ENCODE data around the gene WDR35. TPM values are rescaled to one million over a fixed set of nuclear protein-coding genes. Genes with fewer than 3 reads are reported as not detected.

WDR35 gene
- total RNA-seq, 1 donor from 2014 or later, result 15.0 TPM

GRCh38 chr2:20023688-20024087 lies 33.8 kb upstream of the WDR35 start:
- Mint-ChIP-seq H3K4me3 (no peak overlapping the region), H3K9me3 (peaks cover 9% of the 10 kb centered on the region), H3K4me1 (ENCODE audit: unreplicated experiment) (no peaks in the 10 kb centered on the region), H3K27me3 (no peaks in the 10 kb centered on the region), H3K36me3 (peaks cover 24% of the 10 kb centered on the region), H3K27ac (no peak overlapping the region)
- DNase-seq (ENCODE audit: extremely low spot score, unreplicated experiment), result no peak
- no peak for TF ChIP-seq CTCF (conservative IDR thresholded peaks at IDR 0.05)

- no peak for TF ChIP-seq CTCF (conservative IDR thresholded peaks at IDR 0.05)
- no peaks in the 10 kb centered on the region for H3K4me1 Mint-ChIP-seq (ENCODE audit: unreplicated experiment)
- peaks cover 10% of the 10 kb centered on the region for H3K36me3 Mint-ChIP-seq
- H3K27me3 Mint-ChIP-seq, result no peaks in the 10 kb centered on the region
- no peak for DNase-seq (ENCODE audit: extremely low spot score, unreplicated experiment)
- H3K27ac Mint-ChIP-seq, result no peak overlapping the region
- peaks cover 9% of the 10 kb centered on the region for H3K9me3 Mint-ChIP-seq
- H3K4me3 Mint-ChIP-seq, result no peak overlapping the region
These were observed 31.6 kb upstream of the WDR35 start for GRCh38 chr2:20021405-20022009.

- H3K27ac Mint-ChIP-seq, result no peak overlapping the region
- peaks cover 10% of the 10 kb centered on the region for H3K36me3 Mint-ChIP-seq
- peaks cover 3% of the 10 kb centered on the region for H3K27me3 Mint-ChIP-seq
- no peak for TF ChIP-seq CTCF (conservative IDR thresholded peaks at IDR 0.05)
- H3K9me3 Mint-ChIP-seq, result peaks cover 11% of the 10 kb centered on the region
- no peak for DNase-seq (ENCODE audit: extremely low spot score, unreplicated experiment)
- H3K4me3 Mint-ChIP-seq, result no peak overlapping the region
- no peaks in the 10 kb centered on the region for H3K4me1 Mint-ChIP-seq (ENCODE audit: unreplicated experiment)
These were observed 29.8 kb upstream of the WDR35 start for GRCh38 chr2:20019747-20020146.

- Mint-ChIP-seq H3K4me1 (ENCODE audit: unreplicated experiment) (peaks cover under 1% of the 10 kb centered on the region), H3K27ac (no peak overlapping the region), H3K9me3 (peaks cover 19% of the 10 kb centered on the region), H3K36me3 (peaks cover 9% of the 10 kb centered on the region), H3K27me3 (peaks cover 9% of the 10 kb centered on the region), H3K4me3 (no peak overlapping the region)
- no peak for DNase-seq (ENCODE audit: extremely low spot score, unreplicated experiment)
- no peak for TF ChIP-seq CTCF (conservative IDR thresholded peaks at IDR 0.05)
These were observed 28.8 kb upstream of the WDR35 start for GRCh38 chr2:20018601-20019152.

- no peak for TF ChIP-seq CTCF (conservative IDR thresholded peaks at IDR 0.05)
- Mint-ChIP-seq H3K4me1 (ENCODE audit: unreplicated experiment) (peaks cover 14% of the 10 kb centered on the region), H3K27me3 (peaks cover 25% of the 10 kb centered on the region), H3K27ac (no peak overlapping the region), H3K4me3 (no peak overlapping the region), H3K36me3 (peaks cover 3% of the 10 kb centered on the region), H3K9me3 (peaks cover 16% of the 10 kb centered on the region)
- no peak for DNase-seq (ENCODE audit: extremely low spot score, unreplicated experiment)
These were observed 26.4 kb upstream of the WDR35 start for GRCh38 chr2:20016346-20016745.
